ENCODE measurements around the gene SEPTIN10.
"Not testable (repeated sequence)": the region's sequence is repeated elsewhere in the genome, so short reads cannot be mapped to it uniquely, and the experiment has no call there.

The SEPTIN10 gene

DNA sequence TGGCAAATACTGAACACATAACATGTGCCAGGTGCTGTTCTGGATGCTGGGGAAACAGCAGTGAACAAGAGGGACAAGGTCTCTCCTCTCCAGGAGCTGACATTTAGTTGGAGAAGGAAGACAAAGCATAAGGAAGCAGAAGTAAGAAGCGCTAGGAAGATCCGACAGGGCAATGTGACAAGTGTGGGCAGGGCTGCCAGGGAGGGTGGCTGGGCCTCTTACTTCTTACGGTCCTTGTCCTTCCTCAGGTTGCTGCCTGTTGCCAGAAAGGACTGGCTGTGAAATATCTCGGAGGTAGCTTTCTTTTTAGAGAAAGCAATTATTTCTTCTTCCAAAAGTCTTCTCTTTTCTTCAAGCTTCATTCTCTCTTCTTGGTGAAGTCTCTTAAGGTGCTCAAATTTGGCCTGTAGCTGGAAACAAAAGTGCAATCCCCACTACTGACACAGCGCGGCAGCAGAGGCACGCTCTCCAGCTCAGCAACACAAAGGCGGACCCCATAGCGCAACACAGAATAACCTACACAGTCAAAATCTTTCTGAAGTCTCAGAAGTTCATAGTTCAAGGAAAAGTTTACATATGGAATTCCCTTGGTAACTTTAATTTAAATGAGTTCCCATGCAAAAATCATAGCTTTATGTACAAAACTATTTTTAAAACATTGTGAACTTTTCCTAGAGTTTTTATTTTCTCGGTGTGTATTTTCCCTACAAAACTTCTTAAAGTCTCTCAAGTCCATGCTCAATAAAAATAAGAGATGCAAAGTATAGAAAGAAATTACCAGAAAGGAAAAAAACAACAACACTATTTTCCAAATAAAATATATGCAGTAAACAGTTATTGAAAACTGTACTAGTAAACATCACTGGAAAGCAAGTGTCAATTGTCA lies 67.7 kb downstream of the SEPTIN10 start:
- DNase-seq (ENCODE audit: low spot score), result peak; percentile 67

DNA sequence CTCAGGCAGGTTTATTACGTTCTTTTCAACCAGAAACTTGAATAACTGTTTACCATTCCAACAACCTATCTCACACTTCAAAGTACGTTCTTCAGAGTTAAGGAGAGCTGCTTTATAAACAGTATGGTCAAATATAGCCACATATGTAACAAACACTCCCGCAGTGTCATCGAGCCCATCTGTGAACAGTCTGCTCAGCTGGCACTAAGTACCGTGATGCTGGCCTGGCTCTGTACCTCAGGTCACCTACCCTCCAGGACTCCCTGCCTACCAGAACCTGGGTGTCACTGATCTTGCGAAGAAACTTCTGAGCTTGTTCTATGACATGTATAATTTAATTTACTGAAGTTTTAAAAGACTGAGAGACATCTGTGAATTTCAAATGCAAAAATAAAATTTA lies 71.4 kb downstream of the SEPTIN10 start:
- no peak for DNase-seq (ENCODE audit: low spot score)

DNA sequence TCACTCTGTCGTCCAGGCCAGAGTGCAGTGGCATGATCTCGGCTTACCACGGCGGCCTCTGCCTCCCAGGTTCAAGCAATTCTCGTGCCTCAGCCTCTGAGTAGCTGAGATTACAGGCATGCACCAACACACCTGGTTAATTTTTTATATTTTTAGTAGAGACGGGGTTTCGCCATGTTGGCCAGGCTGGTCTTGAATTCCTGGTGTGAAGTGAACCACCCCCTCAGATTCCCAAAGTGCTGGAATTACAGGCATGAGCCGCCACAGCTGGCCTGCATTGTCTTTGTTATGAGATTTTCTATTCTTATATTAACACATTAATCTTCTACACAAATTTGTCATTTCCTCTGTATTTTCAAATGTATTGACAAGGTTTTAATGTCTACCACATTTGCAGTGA lies 75.2 kb downstream of the SEPTIN10 start:
- DNase-seq (ENCODE audit: low spot score), result no peak

DNA sequence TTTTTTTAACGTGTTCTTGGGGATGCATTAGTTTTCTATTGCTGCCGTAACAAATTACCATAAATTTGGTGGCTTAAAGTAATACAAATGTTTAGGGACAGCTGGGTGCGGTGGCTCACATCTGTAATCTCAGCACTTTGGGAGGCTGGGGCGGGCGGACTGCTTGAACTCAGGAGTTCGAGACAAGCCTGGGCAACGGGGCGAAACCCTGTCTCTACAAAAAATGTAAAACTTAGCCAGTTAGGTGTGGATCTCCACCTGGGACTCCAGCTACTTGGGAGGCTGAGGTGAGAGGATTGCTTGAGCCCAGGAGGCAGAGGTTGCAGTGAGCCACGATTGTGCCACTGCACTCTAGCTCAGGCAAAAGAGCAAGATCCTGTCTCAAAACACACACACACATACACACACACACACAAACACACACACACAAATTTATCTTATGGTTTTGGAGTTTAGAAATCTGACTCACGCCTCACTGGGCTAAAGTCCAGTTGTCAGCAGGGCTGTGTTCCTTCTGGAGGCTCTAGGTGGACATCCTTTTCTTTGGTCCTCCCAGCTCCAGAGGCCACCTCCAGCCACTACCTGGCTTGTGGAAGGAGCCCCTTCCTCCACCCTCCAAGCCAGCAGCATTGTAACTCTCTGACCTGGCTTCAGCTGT lies 76.1 kb downstream of the SEPTIN10 start:
- no peak for DNase-seq (ENCODE audit: low spot score)

DNA sequence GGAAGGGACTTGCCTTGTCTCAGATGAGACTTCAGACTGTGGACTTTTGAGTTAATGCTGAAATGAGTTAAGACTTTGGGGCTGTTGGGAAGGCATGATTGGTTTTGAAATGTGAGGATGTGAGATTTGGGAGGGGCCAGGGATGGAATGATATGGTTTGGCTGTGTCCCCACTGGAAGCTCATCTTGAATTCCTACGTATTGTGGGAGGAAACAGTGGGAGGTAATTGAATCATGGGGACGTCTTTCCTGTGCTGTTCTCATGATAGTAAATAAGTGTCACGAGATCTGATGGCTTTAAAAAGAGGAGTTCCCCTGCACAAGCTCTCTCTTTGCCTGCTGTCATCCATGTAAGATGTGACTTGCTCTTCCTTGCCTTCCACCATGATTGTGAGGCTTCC lies 77.2 kb downstream of the SEPTIN10 start:
- DNase-seq (ENCODE audit: low spot score), result not testable (repeated sequence)

DNA sequence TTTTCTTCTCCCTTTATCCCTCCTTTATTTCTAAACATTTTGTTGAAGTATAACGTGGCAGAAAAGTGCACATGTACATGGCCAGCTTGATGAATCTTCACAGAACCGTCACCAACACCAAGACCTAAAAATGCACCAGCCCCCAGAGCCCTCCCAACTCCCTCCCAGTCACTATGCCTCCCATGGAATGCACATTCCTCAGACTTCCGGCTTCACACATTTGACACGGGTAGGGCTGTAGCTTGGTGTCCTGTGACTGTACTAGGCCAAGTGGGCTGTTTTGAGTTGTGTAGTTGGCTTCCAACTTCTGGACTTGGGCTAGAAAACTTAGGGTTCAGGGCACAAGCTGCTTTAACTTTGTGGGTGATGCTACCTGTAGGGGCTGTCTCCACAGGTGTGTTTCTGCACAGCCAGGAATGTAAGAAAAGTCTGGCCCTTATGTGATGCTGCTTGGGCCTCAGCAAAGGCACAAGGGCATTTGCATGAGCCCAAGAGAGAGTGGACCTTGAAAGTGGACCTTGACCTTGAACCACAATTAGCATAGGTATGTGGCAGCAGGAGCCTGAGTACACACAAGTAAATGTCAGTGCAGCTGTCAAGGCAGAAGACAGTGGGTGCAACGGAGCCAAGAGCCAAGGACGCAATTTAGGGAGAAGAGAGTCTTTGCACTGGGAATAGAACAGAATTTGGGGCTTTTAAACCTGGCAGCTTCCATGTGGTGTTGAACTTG lies 78.4 kb downstream of the SEPTIN10 start:
- no peak for DNase-seq (ENCODE audit: low spot score)

DNA sequence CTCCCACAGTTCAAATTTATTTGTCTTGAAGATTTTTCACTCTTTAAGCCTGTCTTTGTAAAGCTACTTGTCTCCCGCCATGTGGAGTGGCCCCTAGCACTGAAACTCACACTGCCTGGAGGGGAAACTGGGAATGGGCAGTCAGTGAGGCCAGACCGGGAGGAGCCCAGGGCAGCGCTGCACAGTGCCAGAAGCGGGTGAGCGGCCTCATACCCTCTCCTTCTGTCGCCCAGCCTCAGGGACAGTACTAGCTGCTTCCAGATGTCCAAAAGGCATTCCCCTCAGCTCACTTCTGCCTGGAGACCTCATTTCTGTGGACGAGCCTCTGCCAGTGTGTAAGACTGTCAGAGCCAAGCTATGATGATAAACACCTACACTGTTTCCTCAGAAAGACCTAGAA lies 79.9 kb downstream of the SEPTIN10 start:
- no peak for DNase-seq (ENCODE audit: low spot score)

DNA sequence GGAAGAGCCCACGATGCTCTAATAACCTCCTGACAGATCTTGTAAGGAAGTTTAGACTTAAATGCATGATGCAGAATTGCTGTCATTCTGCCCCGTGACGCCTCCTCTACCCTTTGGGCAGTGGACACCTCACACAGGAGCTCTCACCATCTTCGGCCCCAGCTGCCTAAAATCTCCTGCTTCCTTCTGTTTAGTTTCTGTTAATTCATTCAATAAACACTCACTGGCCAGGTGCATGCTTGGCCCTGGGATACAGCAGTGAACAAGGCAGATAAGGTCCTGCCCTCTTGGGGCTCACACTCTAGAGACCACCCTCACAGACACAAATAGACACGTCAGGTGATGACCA lies 81.1 kb downstream of the SEPTIN10 start:
- no peak for DNase-seq (ENCODE audit: low spot score)

DNA sequence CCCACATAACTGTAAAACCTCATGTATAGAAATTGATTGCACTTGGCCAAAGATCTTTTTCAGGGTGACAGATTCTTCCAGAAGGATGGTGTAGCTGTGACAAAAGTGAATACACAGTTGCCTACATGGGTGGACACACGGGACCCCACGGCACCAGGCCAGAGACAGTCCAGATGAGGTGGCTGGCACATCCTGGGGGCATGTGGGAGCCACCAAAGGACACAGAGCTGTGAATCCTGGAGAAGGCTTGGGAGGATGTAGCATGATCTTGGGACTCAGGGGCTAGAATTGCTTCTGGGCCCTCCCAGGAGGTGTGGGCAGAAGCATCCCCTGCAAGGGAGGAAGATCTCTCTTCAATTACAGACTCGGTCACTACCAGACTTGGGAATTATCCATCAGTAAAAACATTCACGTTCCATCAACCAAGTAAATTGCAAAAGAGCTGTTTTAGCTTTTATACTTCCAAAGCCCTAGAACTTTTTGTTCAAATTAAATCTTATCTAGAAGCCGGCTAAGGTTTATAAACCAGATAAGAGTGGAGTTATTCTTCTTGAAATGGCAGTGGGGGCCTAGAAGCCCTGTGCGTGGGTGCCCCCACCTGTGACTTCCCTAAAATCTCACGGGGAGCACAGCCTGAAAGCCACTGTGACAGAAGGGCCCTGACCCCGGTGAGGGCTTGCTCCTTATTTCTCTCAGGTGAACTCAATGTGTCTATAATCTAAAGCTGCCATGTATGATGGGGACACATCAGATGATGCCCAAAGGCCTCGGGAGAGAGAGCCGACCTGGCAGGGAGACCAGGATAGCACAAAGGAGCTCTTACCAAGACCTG lies 81.7 kb downstream of the SEPTIN10 start:
- no peak for DNase-seq (ENCODE audit: low spot score)

DNA sequence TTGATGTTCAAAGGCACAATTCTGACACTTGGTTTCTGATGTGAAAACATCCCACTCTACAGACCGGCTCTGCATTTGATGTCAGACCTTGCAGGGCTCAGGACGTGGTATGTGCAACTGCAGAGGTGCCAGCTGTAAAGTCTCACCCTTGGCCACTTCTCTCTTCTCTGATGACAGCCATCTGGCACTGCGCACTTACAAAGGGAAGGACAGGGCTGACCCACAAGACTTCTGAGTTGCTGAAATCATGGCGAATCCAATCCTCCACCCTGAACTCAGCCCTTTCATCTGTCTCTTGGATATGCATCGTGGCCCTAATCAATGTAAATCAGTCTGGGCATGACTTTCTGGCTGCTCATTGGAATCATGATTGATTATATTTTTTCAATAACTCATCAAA lies 82.5 kb downstream of the SEPTIN10 start:
- no peak for DNase-seq (ENCODE audit: low spot score)

DNA sequence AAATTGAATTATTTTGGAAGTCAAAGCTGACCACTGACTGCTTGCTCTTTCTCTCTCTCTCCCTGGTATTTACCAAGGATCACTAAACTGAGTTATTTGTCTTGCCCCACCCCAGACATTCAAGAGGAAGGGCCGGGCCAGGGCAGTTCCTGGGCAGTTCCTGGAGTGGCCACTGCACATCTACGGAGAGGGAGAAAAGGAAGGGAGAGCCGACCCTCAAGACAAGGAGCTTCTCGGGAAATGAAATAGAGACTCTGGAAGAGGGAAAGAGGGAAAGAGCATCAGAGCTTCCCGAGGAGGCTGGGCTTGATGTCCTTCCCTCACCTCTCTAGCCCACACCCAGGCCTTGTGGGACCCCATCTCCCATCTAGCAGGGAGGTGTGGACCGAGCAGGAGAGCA lies 83.1 kb downstream of the SEPTIN10 start:
- no peak for DNase-seq (ENCODE audit: low spot score)

DNA sequence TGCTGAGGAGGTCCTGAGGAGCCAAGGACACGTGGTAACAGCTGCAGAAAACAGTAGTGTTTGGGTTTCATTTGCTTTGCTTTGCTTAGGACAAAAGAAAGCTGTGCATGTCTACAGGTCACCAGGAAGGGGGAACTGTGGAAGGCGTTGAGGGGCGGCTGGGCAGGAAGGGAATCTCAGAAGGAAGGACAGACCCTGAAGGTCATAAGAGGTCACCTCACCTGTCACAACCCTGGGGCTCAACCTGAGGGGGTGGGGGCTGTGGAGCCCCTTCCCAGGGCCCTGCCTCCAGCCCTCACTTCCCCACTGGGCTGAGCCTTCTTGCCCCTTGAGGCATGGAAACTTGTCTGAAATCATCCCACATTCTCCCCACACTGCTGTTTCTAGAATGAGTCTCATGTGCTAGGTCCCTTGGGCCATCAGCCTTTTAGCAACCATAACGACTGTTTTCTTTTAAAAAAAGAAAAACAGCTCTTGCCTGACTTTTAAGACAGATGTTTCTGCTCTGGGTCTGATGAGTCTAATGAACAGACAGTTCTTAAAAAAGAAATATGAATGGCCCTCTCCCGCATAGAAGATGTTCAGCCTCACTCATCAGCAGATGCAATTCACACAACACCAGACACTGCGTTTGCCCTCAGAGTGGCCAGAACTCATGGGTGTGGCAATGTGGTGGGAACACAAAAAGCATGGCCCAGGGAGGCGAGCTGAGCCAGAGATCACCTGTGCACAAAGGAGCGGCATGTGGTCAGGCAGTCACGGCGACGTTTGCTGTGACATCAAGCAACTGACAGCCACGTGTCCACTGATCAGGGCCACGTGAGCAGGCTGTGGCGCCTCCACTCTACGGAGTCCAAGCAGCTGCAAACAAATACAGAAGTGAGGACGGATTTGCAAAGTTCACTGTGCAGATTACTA lies 84.0 kb downstream of the SEPTIN10 start:
- DNase-seq (ENCODE audit: low spot score), result no peak

DNA sequence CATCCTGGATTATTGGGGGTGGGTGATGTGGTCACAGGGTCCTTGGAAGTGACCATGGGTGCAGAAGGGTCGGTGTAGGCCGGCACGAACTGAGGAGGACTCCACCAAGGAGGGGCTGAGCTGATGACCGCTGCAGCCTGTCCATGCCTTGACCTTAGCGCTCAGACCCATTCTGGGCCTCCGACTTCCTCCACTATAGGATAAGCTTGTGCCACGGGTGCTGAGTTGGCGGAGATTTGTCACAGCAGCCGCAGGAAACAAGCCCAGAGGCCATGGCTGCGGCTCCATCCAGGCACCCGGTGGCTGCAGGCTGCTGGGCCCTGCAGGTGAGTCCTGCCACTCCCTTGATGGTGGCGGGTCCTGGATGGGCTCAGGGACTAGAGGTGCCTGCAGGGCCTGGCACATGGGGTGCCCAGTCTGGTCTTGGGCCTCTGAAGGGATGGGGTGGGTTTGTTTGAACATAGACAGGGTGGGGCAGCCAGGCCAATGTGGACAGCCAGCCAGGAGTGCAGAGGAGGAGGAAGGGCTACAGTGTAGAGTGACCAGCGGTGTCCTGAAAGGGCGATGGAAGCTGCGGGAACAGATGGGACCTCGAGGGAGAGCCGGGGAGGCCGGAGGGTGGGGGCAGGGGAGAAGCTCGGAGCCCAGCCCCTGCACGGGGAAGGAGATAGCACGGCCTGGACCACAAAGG lies 84.8 kb downstream of the SEPTIN10 start:
- DNase-seq (ENCODE audit: low spot score), result no peak

DNA sequence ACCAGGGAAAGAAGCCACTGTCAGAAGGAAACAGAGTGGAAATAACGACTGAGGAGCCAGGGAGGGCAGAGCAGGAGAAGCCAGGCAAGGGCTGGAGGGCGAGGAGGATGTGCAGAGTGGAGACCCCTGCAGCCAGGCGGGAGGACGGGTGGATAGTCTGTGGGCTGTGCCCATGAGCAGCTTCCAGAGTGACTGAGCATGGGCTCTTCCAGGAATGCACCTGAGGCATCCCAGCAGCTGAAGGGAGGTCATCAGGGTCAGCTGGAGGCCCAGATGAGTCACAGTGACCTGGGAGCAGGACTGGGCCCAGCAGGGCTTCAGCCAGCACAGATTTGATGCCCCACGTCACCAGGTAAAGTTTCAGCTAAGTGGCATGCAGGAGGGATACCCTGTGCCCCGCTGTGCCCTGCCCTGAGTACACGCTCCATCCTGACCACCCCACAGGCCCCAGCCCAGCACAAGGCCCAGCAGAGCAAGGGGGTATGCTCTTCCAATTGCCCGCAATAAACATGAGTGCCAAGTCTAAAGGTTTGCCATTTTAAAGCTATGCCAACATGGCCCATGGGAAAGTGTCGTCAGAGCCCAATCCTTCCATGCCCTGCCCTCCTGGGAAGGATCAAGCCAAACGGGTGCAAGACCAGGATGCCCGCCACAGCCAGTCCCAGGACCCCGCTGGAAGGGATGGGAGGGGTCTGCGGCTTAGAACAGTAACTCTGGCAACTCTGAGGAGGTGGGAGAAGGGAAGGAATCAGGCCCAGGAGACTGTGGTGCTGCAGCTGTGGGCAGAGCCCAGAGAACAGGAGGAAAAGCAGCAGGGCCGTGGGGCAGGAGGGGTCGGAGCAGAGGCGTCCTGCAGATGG lies 85.7 kb downstream of the SEPTIN10 start:
- no peak for DNase-seq (ENCODE audit: low spot score)

DNA sequence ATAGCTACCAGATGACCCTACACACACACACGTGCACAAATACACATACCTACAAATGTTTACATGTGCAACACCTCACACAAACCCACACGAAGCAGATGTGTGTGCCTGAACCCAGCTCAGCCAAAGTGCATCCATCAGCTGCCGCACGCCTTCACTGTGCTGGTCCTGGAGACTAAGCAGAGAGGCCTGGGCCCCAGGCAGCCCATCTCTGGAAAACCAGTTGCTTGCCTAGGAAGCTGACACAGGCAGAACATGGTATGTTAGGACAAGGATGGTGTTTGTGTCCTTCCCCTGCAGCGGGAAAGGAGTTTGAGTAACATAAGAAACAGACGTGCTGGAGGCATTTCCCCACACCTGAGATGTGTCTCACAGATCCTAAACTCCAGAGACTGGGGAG lies 86.7 kb downstream of the SEPTIN10 start:
- DNase-seq (ENCODE audit: low spot score), result no peak

DNA sequence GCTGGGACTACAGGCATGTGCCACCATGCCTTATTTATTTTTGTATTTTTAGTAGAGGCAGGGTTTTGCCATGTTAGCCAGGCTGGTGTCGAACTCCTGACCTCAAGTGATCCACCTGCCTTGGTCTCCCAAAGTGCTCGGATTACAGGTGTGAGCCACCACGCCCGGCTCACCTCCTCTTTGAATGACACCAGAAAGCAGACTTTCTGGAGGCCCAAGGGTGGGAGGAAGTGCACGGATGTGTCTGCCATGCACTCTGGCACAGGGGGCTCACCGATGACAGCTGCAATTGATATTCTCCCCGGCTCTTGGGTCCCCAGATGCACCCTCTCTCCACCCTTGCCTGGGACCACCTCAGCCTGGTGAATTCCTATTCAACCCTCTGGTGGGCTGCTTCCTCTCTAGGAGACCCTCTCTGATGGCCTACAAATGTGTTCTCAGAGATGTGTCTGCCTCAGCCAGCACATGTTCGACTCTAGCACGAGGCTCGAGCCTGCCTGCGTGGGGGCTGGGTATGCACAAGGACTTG lies 87.3 kb downstream of the SEPTIN10 start:
- no peak for DNase-seq (ENCODE audit: low spot score)

DNA sequence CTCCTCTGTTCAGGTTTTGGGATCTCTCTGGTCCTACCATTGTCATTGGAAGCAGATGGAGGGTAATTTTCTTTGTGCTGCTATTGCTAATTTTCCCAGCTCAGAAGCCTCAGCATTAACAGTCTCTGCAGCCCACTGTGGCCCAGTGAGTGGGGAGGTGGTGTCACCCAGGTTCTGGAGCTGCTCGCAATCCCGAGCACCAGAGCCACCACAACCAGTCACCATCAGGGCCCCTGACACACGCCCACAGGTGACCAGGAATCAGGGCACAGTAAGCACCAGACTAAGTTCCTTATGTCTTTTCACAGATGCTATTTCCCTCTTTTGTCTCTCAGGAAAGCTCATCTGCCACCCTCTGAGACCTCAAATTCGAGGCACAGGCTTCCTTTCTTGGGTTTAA lies 87.9 kb downstream of the SEPTIN10 start:
- DNase-seq (ENCODE audit: low spot score), result no peak

DNA sequence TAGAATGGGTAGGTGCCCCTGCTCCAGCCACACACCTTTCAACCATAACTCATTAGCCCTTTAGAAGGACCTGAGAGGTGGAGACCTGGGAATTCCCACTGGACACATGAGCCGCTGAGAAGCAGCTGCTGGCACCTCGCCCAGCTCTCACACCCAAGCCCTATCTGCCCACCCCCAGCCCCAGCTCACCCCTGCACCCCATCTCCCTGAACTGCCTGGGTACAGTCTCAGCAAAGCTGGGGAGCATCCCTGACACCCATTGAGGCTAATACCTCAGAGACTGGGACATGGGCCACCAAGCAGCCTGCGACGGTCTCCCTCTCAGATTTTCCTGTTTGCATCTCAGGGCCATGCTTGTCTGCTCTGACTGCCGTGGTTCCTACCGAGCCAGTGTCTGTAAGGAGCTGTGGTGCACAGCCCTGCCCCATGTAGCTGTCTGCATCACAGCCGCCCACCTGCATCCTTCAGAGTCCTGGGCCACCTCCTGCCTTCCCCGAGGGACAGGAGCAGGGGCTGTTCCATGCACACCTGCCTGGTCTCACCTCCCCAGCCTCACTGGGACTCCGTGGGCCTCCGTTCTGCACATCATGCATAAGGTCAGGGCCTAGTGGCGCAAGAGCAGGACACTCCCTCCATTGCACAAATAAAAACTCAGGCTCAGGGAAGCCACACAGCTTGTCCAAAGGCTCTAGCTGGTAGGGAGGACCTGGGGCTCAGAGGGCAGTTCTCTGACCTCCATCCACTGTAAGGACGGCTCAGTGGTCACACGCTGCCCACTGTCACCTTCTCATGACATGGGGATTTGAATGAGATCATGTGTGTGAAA lies 90.0 kb downstream of the SEPTIN10 start:
- no peak for DNase-seq (ENCODE audit: low spot score)

All from D341Med (cell line).